Neural progenitor cell (in vitro differentiated cells): ENCODE measurements around the gene DNPEP. TPM values are rescaled to one million over a fixed set of nuclear protein-coding genes. Genes with fewer than 3 reads are reported as not detected.

Experiments
- DNase-seq: peaks from one replicate; pipeline ENCODE4 v3.0.0-alpha.2; 2016; ENCODE audit warnings: low spot score
- H2AFZ ChIP-seq: fragments of 200-600 bp; sonication (generic); replicated peaks from 2 replicates; pipeline ENCODE4 v1.6.1; 2016; ENCODE audit warnings: antibody characterized with exemption
- H3F3A ChIP-seq: fragments of 200-600 bp; sonication (generic); 2 replicates; pipeline ENCODE4 v1.6.1; 2016; ENCODE audit warnings: antibody characterized with exemption, low read depth
- H3K27ac ChIP-seq: fragments of 200-600 bp; sonication (generic); 2 replicates; pipeline ENCODE4 v1.5.1; 2016; ENCODE audit warnings: mild to moderate bottlenecking
- H3K27me3 ChIP-seq: fragments of 200-600 bp; sonication (generic); 2 replicates; pipeline ENCODE4 v1.6.1; 2016; ENCODE audit warnings: mild to moderate bottlenecking, moderate library complexity
- H3K36me3 ChIP-seq: fragments of 200-600 bp; sonication (generic); 2 replicates; pipeline ENCODE4 v1.5.1; 2016
- H3K4me1 ChIP-seq: fragments of 200-600 bp; sonication (generic); 2 replicates; pipeline ENCODE4 v1.6.1; 2016; ENCODE audit warnings: mixed run types
- H3K4me2 ChIP-seq: fragments of 200-600 bp; sonication (generic); 2 replicates; pipeline ENCODE4 v1.6.1; 2016
- H3K4me3 ChIP-seq: fragments of 200-600 bp; sonication (generic); 2 replicates; pipeline ENCODE4 v1.5.1; 2016
- H3K79me2 ChIP-seq: fragments of 200-600 bp; sonication (generic); 2 replicates; pipeline ENCODE4 v1.6.1; 2016; ENCODE audit warnings: low read depth
- H3K9ac ChIP-seq: fragments of 200-600 bp; sonication (generic); 2 replicates; pipeline ENCODE4 v1.6.1; 2016
- H3K9me3 ChIP-seq: fragments of 200-600 bp; sonication (generic); 2 replicates; pipeline ENCODE4 v1.5.1; 2016; ENCODE audit warnings: low read depth
- H4K20me1 ChIP-seq: fragments of 200-600 bp; sonication (generic); 2 replicates; pipeline ENCODE4 v1.6.1; 2016; ENCODE audit warnings: low read depth
- H3K27ac Mint-ChIP-seq: 3 replicates; pipeline ENCODE4 v1.8.0; 2021; ENCODE audit warnings: mixed read lengths
- H3K27me3 Mint-ChIP-seq: 2 replicates; pipeline ENCODE4 v1.8.0; 2022; ENCODE audit warnings: low read depth, mild to moderate bottlenecking, inconsistent platforms, moderate library complexity, mixed read lengths; ENCODE audit not compliant: insufficient read depth
- H3K36me3 Mint-ChIP-seq: 3 replicates; pipeline ENCODE4 v1.8.0; 2021; ENCODE audit warnings: mixed read lengths
- H3K4me1 Mint-ChIP-seq: 3 replicates; pipeline ENCODE4 v1.8.0; 2021; ENCODE audit warnings: mixed read lengths
- H3K4me3 Mint-ChIP-seq: 3 replicates; pipeline ENCODE4 v1.8.0; 2021; ENCODE audit warnings: mild to moderate bottlenecking, moderate library complexity, mixed read lengths
- H3K9me3 Mint-ChIP-seq: 3 replicates; pipeline ENCODE4 v1.8.0; 2020; ENCODE audit warnings: mixed read lengths
- EZH2 ChIP-seq: fragments of 200-600 bp; sonication (generic); IDR thresholded peaks from 2 replicates; pipeline ENCODE4 v1.6.1; 2017; ENCODE audit warnings: antibody characterized with exemption, mild to moderate bottlenecking, moderate library complexity
- EZH2phosphoT487 ChIP-seq: fragments of 200-600 bp; sonication (generic); IDR thresholded peaks from 2 replicates; pipeline ENCODE4 v1.6.1; 2017; ENCODE audit warnings: antibody characterized with exemption
- total RNA-seq: library from RNA; depleted of rRNA; stranded (reverse); fragments of >200 nt; gene quantifications from 2 replicates; pipeline ENCODE4 v1.2.3, GENCODE V29; 2015; ENCODE audit warnings: low replicate concordance
- TF ChIP-seq, protein P1 (sequence below): fragments of 200-600 bp; sonication (generic); IDR thresholded peaks from 2 replicates; pipeline ENCODE4 v1.5.1; 2017; ENCODE audit warnings: antibody characterized with exemption, mild to moderate bottlenecking

DNPEP gene
- total RNA-seq, 1 donor from 2014 or later, result 120 TPM

DNA sequence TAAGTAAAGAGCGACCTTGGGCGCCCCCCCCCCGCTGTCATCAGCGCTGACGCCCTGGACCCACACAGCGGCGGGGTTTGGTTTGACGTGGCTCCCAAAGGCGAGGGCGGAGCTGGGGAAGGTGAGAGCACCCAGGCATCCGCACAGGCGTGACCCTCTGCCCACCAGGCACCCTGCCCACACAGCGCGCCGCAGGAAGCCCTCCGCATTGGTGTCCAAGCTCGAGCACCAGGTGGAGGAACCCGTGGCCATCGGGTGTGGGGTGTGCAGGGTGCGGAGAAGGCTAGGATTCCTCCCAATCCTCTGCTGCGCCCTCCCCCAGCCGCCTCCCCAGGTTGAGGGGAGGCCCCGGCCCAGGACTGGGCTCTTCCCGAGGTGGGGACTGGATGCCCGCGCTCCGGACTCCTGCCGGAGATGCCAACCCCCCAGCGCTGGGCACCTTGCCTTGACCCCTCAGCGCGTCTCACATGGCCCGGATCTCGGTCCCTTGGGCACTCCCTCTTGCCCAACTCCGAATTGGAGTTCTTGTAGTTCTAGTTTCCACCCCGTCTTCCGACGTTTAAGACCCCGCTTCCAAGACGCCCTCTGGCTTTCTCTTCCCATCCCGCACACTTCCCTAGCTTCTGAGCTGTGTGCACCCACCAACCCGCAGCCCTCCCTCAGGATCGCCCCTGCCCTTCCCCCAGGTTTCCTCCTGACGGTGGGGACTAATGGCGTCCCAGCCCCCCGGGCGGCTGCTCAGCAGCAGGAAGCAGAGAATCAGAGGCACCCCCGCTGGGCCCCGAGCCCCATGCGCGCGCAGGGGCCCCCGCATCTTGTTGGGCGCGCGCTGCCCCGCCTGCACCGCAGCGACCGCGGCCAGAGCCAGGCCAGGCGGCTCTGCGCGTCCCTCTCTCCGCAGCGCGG lies 29.3 kb downstream of the DNPEP start:
- Mint-ChIP-seq H3K4me3 (no peak overlapping the region), H3K9me3 (no peaks in the 10 kb centered on the region), H3K27me3 (peaks cover 54% of the 10 kb centered on the region), H3K4me1 (peaks cover 5% of the 10 kb centered on the region), H3K36me3 (peaks cover 2% of the 10 kb centered on the region), H3K27ac (no peak overlapping the region)
- Histone ChIP-seq H3K79me2 (no peaks in the 10 kb centered on the region), H3K27me3 (peaks cover 90% of the 10 kb centered on the region), H3K9ac (no peak overlapping the region), H3F3A (no peaks in the 10 kb centered on the region), H3K4me2 (peak overlapping the region; percentile 83), H3K27ac (no peak overlapping the region), H2AFZ (peak overlapping the region; percentile 64), H4K20me1 (no peaks in the 10 kb centered on the region), H3K4me3 (peak overlapping the region; percentile 40), H3K4me1 (peaks cover 8% of the 10 kb centered on the region), H3K9me3 (no peaks in the 10 kb centered on the region), H3K36me3 (no peaks in the 10 kb centered on the region)
- TF ChIP-seq EZH2, result peak; percentile 89
- TF ChIP-seq EZH2phosphoT487, result peak; percentile 64
- TF ChIP-seq, protein P1, sequence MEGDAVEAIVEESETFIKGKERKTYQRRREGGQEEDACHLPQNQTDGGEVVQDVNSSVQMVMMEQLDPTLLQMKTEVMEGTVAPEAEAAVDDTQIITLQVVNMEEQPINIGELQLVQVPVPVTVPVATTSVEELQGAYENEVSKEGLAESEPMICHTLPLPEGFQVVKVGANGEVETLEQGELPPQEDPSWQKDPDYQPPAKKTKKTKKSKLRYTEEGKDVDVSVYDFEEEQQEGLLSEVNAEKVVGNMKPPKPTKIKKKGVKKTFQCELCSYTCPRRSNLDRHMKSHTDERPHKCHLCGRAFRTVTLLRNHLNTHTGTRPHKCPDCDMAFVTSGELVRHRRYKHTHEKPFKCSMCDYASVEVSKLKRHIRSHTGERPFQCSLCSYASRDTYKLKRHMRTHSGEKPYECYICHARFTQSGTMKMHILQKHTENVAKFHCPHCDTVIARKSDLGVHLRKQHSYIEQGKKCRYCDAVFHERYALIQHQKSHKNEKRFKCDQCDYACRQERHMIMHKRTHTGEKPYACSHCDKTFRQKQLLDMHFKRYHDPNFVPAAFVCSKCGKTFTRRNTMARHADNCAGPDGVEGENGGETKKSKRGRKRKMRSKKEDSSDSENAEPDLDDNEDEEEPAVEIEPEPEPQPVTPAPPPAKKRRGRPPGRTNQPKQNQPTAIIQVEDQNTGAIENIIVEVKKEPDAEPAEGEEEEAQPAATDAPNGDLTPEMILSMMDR, result no peak
- peak; percentile 69 for DNase-seq

DNA sequence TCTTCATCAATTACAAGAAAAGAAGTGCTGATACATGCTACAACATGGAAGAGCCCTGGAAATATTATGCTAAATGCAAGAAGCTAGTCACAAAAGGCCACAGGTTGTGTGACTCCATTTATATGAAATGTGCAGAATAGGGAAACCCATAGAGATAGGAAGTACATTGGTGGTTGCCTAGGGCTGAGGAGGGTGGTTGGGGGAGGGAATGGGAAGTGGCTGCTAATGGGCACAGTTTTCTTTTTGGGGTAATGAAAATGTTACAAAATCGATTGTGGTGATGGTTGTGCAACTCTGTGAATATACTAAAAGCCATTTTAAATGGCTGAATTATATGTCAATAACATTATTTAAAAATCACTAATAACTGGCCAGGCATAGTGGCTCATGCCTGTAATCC lies 30.9 kb downstream of the DNPEP start:
- no peak for DNase-seq
- no peaks in the 10 kb centered on the region for H3K36me3 ChIP-seq
- H3K27ac ChIP-seq, result no peak overlapping the region
- H3F3A ChIP-seq, result no peaks in the 10 kb centered on the region
- no peaks in the 10 kb centered on the region for H3K9me3 ChIP-seq
- Mint-ChIP-seq H3K9me3 (no peaks in the 10 kb centered on the region), H3K4me1 (peaks cover 12% of the 10 kb centered on the region), H3K36me3 (peaks cover 2% of the 10 kb centered on the region), H3K27ac (no peak overlapping the region), H3K4me3 (no peak overlapping the region), H3K27me3 (peaks cover 51% of the 10 kb centered on the region)
- H3K4me2 ChIP-seq, result no peak overlapping the region
- H3K79me2 ChIP-seq, result no peaks in the 10 kb centered on the region
- H3K9ac ChIP-seq, result no peak overlapping the region
- peaks cover 8% of the 10 kb centered on the region for H3K4me1 ChIP-seq
- H3K27me3 ChIP-seq, result peaks cover 85% of the 10 kb centered on the region
- TF ChIP-seq, protein P1, result no peak
- TF ChIP-seq EZH2phosphoT487 (no peak), EZH2 (no peak)
- no peaks in the 10 kb centered on the region for H4K20me1 ChIP-seq
- no peak overlapping the region for H2AFZ ChIP-seq
- H3K4me3 ChIP-seq, result no peak overlapping the region

DNA sequence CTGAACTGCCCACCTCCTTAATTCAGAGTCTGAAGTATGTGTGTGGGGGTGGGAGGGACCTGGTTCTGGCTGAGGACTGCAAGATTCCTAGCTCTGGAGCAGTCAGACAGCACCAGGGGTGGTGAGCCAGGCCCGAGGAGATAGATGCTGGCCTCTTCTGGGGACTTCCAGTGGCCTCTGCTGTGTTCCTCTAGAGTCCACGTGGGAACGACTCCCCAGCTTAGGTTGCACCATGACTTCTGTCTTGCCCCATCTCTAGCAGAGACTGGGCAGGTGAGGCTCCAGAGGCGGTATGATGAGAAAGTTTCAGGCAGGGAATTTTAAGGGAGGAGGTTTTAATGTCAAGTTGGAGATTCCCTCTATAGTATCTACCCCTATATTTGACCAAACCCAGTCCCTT lies 33.1 kb downstream of the DNPEP start:
- Mint-ChIP-seq H3K4me1 (peaks cover 34% of the 10 kb centered on the region), H3K27me3 (peaks cover 42% of the 10 kb centered on the region), H3K9me3 (no peaks in the 10 kb centered on the region), H3K27ac (no peak overlapping the region), H3K36me3 (peaks cover 2% of the 10 kb centered on the region), H3K4me3 (no peak overlapping the region)
- Histone ChIP-seq H3K4me1 (peaks cover 16% of the 10 kb centered on the region), H3K27ac (no peak overlapping the region), H3F3A (peaks cover 3% of the 10 kb centered on the region), H4K20me1 (no peaks in the 10 kb centered on the region), H3K4me2 (no peak overlapping the region), H3K36me3 (no peaks in the 10 kb centered on the region), H3K27me3 (peaks cover 62% of the 10 kb centered on the region), H2AFZ (no peak overlapping the region), H3K79me2 (no peaks in the 10 kb centered on the region), H3K9ac (no peak overlapping the region), H3K4me3 (no peak overlapping the region), H3K9me3 (no peaks in the 10 kb centered on the region)
- DNase-seq, result no peak
- TF ChIP-seq EZH2phosphoT487, result no peak
- TF ChIP-seq, protein P1, result no peak
- no peak for TF ChIP-seq EZH2
